Neural cell (in vitro differentiated cells): ENCODE data around the gene IGF1R. TPM values are rescaled to one million over a fixed set of nuclear protein-coding genes. Genes with fewer than 3 reads are reported as not detected.

Experiments
- H2AFZ ChIP-seq: fragments of 200-600, 300-800 bp; sonication (generic), shearing (Covaris generic); 2 replicates; pipeline ENCODE4 v1.6.0; 2014; ENCODE audit warnings: low read depth, mild to moderate bottlenecking, antibody characterized with exemption, low read length, moderate library complexity
- H3F3A ChIP-seq: fragments of 200-600 bp; shearing (Covaris generic); 2 replicates; pipeline ENCODE4 v1.6.1; 2016; ENCODE audit warnings: mild to moderate bottlenecking, moderate library complexity, mixed read lengths, antibody characterized with exemption, low read length; ENCODE audit not compliant: insufficient read depth, poor library complexity, severe bottlenecking
- H3K27ac ChIP-seq: fragments of 200-600, 300-800 bp; sonication (generic), shearing (Covaris generic); 2 replicates; pipeline ENCODE4 v1.5.1; 2014; ENCODE audit warnings: mild to moderate bottlenecking, low read length, moderate library complexity
- H3K27me3 ChIP-seq: fragments of 300-800, 200-600 bp; sonication (generic), shearing (Covaris generic); 2 replicates; pipeline ENCODE4 v1.6.0; 2014; ENCODE audit warnings: mild to moderate bottlenecking, low read depth, low read length, moderate library complexity; ENCODE audit not compliant: insufficient read depth
- H3K36me3 ChIP-seq: fragments of 300-800, 200-600 bp; sonication (generic), shearing (Covaris generic); 2 replicates; pipeline ENCODE4 v1.5.1; 2014; ENCODE audit warnings: mild to moderate bottlenecking, antibody characterized with exemption, low read length, moderate library complexity; ENCODE audit not compliant: insufficient read depth
- H3K4me2 ChIP-seq: fragments of 300-800, 200-600 bp; sonication (generic), shearing (Covaris generic); 2 replicates; pipeline ENCODE4 v1.6.0; 2014; ENCODE audit warnings: mild to moderate bottlenecking, low read length
- H3K4me3 ChIP-seq: fragments of 300-800, 200-600 bp; sonication (generic), shearing (Covaris generic); 2 replicates; pipeline ENCODE4 v1.5.1; 2014; ENCODE audit warnings: mild to moderate bottlenecking, low read length, moderate library complexity
- H3K79me2 ChIP-seq: fragments of 200-600 bp; shearing (Covaris generic); replicated peaks from 2 replicates; pipeline ENCODE4 v1.6.0; 2014; ENCODE audit warnings: mild to moderate bottlenecking, low read length, moderate library complexity; ENCODE audit not compliant: insufficient read depth
- H3K9ac ChIP-seq: fragments of 300-800, 200-600 bp; sonication (generic), shearing (Covaris generic); 2 replicates; pipeline ENCODE4 v1.6.1; 2016; ENCODE audit warnings: mild to moderate bottlenecking, low read length, mixed read lengths
- H3K9me2 ChIP-seq: fragments of 200-600 bp; shearing (Covaris generic); 2 replicates; pipeline ENCODE4 v1.6.1; 2016; ENCODE audit warnings: mild to moderate bottlenecking, low read length, mixed read lengths; ENCODE audit not compliant: insufficient read depth
- H3K9me3 ChIP-seq: fragments of 200-600, 300-800 bp; sonication (generic), shearing (Covaris generic); 2 replicates; pipeline ENCODE4 v1.6.1; 2016; ENCODE audit warnings: mild to moderate bottlenecking, mixed run types, low read length, moderate library complexity, mixed read lengths
- H4K20me1 ChIP-seq: fragments of 200-600 bp; shearing (Covaris generic); 2 replicates; pipeline ENCODE4 v1.6.1; 2016; ENCODE audit warnings: mild to moderate bottlenecking, mixed run types; ENCODE audit not compliant: insufficient read depth
- EP300 ChIP-seq: fragments of 450-650 bp; conservative IDR thresholded peaks from 2 replicates; pipeline ENCODE4 v1.6.1; 2014; ENCODE audit warnings: antibody characterized with exemption, mild to moderate bottlenecking, moderate library complexity; ENCODE audit not compliant: poor library complexity, severe bottlenecking
- EZH2 ChIP-seq: fragments of 200-600, 300-800 bp; shearing (Covaris generic), sonication (generic); IDR thresholded peaks from 2 replicates; pipeline ENCODE4 v1.6.1; 2014; ENCODE audit warnings: antibody characterized with exemption, low read length, borderline replicate concordance, mild to moderate bottlenecking; ENCODE audit not compliant: insufficient read depth, poor library complexity, severe bottlenecking
- MXI1 ChIP-seq: fragments of 450-650 bp; conservative IDR thresholded peaks from 2 replicates; pipeline ENCODE4 v1.6.1; 2014; ENCODE audit warnings: antibody characterized with exemption, mild to moderate bottlenecking; ENCODE audit not compliant: poor library complexity, severe bottlenecking
- POLR2AphosphoS5 ChIP-seq: IDR thresholded peaks from 2 replicates; pipeline ENCODE4 v1.6.1; 2012
- RAD21 ChIP-seq: fragments of 450-650 bp; conservative IDR thresholded peaks from 2 replicates; pipeline ENCODE4 v1.6.1; 2014; ENCODE audit warnings: antibody characterized with exemption, mild to moderate bottlenecking, moderate library complexity
- SMC3 ChIP-seq: fragments of 450-650 bp; conservative IDR thresholded peaks from 2 replicates; pipeline ENCODE4 v1.6.1; 2014; ENCODE audit warnings: antibody characterized with exemption, mild to moderate bottlenecking, moderate library complexity; ENCODE audit not compliant: poor library complexity
- TAF1 ChIP-seq: IDR thresholded peaks from 2 replicates; pipeline ENCODE4 v1.6.1; 2012; ENCODE audit warnings: low read depth
- polyA plus RNA-seq: library from polyadenylated mRNA; depleted of rRNA; stranded (reverse); fragments of >200 nt; gene quantifications from 2 replicates; pipeline ENCODE4 v1.2.3, GENCODE V29; 2014
- TF ChIP-seq, protein P1 (sequence below): fragments of 450-650 bp; IDR thresholded peaks from 2 replicates; pipeline ENCODE4 v1.5.1; 2014; ENCODE audit warnings: antibody characterized with exemption, mild to moderate bottlenecking, moderate library complexity; ENCODE audit not compliant: poor library complexity, severe bottlenecking
- TF ChIP-seq, protein P2 (sequence below): IDR thresholded peaks from 2 replicates; pipeline ENCODE4 v1.6.1; 2012; ENCODE audit warnings: borderline replicate concordance

IGF1R gene
- polyA plus RNA-seq, 1 donor from 2014 or later = 10.9 TPM

DNA sequence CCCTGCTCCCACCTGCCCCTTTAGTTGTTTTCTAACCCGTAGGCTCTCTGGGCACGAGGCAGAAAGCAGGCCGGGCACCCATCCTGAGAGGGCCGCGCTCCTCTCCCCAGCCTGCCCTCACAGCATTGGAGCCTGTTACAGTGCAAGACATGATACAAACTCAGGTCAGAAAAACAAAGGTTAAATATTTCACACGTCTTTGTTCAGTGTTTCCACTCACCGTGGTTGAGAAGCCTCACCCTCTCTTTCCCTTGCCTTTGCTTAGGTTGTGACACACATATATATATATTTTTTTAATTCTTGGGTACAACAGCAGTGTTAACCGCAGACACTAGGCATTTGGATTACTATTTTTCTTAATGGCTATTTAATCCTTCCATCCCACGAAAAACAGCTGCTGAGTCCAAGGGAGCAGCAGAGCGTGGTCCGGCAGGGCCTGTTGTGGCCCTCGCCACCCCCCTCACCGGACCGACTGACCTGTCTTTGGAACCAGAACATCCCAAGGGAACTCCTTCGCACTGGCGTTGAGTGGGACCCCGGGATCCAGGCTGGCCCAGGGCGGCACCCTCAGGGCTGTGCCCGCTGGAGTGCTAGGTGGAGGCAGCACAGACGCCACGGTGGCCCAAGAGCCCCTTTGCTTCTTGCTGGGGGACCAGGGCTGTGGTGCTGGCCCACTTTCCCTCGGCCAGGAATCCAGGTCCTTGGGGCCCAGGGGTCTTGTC is 310.7 kb downstream of the IGF1R start:
- TF ChIP-seq TAF1 = no peak
- no peak for TF ChIP-seq EP300
- no peak for TF ChIP-seq EZH2
- TF ChIP-seq, protein P1, sequence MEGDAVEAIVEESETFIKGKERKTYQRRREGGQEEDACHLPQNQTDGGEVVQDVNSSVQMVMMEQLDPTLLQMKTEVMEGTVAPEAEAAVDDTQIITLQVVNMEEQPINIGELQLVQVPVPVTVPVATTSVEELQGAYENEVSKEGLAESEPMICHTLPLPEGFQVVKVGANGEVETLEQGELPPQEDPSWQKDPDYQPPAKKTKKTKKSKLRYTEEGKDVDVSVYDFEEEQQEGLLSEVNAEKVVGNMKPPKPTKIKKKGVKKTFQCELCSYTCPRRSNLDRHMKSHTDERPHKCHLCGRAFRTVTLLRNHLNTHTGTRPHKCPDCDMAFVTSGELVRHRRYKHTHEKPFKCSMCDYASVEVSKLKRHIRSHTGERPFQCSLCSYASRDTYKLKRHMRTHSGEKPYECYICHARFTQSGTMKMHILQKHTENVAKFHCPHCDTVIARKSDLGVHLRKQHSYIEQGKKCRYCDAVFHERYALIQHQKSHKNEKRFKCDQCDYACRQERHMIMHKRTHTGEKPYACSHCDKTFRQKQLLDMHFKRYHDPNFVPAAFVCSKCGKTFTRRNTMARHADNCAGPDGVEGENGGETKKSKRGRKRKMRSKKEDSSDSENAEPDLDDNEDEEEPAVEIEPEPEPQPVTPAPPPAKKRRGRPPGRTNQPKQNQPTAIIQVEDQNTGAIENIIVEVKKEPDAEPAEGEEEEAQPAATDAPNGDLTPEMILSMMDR = no peak
- no peak for TF ChIP-seq RAD21
- TF ChIP-seq, protein P2, sequence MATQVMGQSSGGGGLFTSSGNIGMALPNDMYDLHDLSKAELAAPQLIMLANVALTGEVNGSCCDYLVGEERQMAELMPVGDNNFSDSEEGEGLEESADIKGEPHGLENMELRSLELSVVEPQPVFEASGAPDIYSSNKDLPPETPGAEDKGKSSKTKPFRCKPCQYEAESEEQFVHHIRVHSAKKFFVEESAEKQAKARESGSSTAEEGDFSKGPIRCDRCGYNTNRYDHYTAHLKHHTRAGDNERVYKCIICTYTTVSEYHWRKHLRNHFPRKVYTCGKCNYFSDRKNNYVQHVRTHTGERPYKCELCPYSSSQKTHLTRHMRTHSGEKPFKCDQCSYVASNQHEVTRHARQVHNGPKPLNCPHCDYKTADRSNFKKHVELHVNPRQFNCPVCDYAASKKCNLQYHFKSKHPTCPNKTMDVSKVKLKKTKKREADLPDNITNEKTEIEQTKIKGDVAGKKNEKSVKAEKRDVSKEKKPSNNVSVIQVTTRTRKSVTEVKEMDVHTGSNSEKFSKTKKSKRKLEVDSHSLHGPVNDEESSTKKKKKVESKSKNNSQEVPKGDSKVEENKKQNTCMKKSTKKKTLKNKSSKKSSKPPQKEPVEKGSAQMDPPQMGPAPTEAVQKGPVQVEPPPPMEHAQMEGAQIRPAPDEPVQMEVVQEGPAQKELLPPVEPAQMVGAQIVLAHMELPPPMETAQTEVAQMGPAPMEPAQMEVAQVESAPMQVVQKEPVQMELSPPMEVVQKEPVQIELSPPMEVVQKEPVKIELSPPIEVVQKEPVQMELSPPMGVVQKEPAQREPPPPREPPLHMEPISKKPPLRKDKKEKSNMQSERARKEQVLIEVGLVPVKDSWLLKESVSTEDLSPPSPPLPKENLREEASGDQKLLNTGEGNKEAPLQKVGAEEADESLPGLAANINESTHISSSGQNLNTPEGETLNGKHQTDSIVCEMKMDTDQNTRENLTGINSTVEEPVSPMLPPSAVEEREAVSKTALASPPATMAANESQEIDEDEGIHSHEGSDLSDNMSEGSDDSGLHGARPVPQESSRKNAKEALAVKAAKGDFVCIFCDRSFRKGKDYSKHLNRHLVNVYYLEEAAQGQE = no peak
- TF ChIP-seq POLR2AphosphoS5 = no peak
- no peak for TF ChIP-seq MXI1
- TF ChIP-seq SMC3 = no peak
- no peak overlapping the region for H2AFZ ChIP-seq
- no peaks in the 10 kb centered on the region for H3K9me3 ChIP-seq
- no peaks in the 10 kb centered on the region for H3K79me2 ChIP-seq
- H3F3A ChIP-seq = no peaks in the 10 kb centered on the region
- H3K9ac ChIP-seq = no peak overlapping the region
- H3K27me3 ChIP-seq = no peaks in the 10 kb centered on the region
- H3K9me2 ChIP-seq = no peaks in the 10 kb centered on the region
- no peak overlapping the region for H3K4me3 ChIP-seq
- H4K20me1 ChIP-seq = no peaks in the 10 kb centered on the region
- H3K36me3 ChIP-seq = peaks cover 29% of the 10 kb centered on the region
- H3K4me2 ChIP-seq = no peak overlapping the region
- no peak overlapping the region for H3K27ac ChIP-seq

GRCh38 chr15:98959640-98960007 is 311.3 kb downstream of the IGF1R start:
- Histone ChIP-seq H3K9me2 (no peaks in the 10 kb centered on the region), H3K27me3 (no peaks in the 10 kb centered on the region), H3K27ac (no peak overlapping the region), H3K9ac (no peak overlapping the region), H2AFZ (no peak overlapping the region), H3K4me2 (no peak overlapping the region), H3K9me3 (no peaks in the 10 kb centered on the region), H3K4me3 (no peak overlapping the region), H4K20me1 (no peaks in the 10 kb centered on the region), H3K36me3 (peaks cover 29% of the 10 kb centered on the region), H3F3A (no peaks in the 10 kb centered on the region), H3K79me2 (no peaks in the 10 kb centered on the region)
- TF ChIP-seq, protein P1 = no peak
- TF ChIP-seq EP300 = no peak
- TF ChIP-seq, protein P2 = no peak
- no peak for TF ChIP-seq POLR2AphosphoS5
